Type B pancreatic cell (in vitro differentiated cells): ENCODE data around the gene ZBTB11. TPM values are rescaled to one million over a fixed set of nuclear protein-coding genes. Genes with fewer than 3 reads are reported as not detected.

Experiments
- DNase-seq: peaks from one replicate; pipeline ENCODE4 v3.0.0; 2021; ENCODE audit warnings: mixed read lengths; ENCODE audit not compliant: unreplicated experiment; ENCODE audit errors: extremely low spot score
- H3K27ac Mint-ChIP-seq: 2 replicates; pipeline ENCODE4 v1.8.0; 2021; ENCODE audit warnings: mild to moderate bottlenecking, mixed read lengths
- H3K27me3 Mint-ChIP-seq: 2 replicates; pipeline ENCODE4 v1.8.0; 2021; ENCODE audit warnings: mixed read lengths
- H3K36me3 Mint-ChIP-seq: 2 replicates; pipeline ENCODE4 v1.8.0; 2021; ENCODE audit warnings: mixed read lengths
- H3K4me1 Mint-ChIP-seq: one replicate; pipeline ENCODE4 v1.8.0; 2021; ENCODE audit warnings: mixed read lengths; ENCODE audit not compliant: unreplicated experiment
- H3K4me3 Mint-ChIP-seq: 2 replicates; pipeline ENCODE4 v1.8.0; 2021; ENCODE audit warnings: mild to moderate bottlenecking, mixed read lengths
- H3K9me3 Mint-ChIP-seq: 2 replicates; pipeline ENCODE4 v1.8.0; 2021; ENCODE audit warnings: mixed read lengths
- CTCF ChIP-seq: fragments of 200-600 bp; sonication (generic); conservative IDR thresholded peaks from 2 replicates; pipeline ENCODE4 v1.5.0; 2021; ENCODE audit warnings: antibody characterized with exemption, mild to moderate bottlenecking
- total RNA-seq: library from RNA; stranded (reverse); gene quantifications from 2 replicates; pipeline ENCODE4 v1.2.1, GENCODE V29; 2021; ENCODE audit warnings: low replicate concordance

Gene ZBTB11
- total RNA-seq, 1 donor from 2014 or later, result 18.4 TPM

GRCh38 chr3:101690972-101691371, 14.0 kb upstream of the ZBTB11 start:
- Mint-ChIP-seq H3K27ac (no peak overlapping the region), H3K4me3 (no peak overlapping the region), H3K4me1 (peaks cover 10% of the 10 kb centered on the region), H3K36me3 (peaks cover 7% of the 10 kb centered on the region), H3K9me3 (no peaks in the 10 kb centered on the region), H3K27me3 (no peaks in the 10 kb centered on the region)
- no peak for TF ChIP-seq CTCF
- DNase-seq, result no peak

GRCh38 chr3:101689286-101689685, 12.4 kb upstream of the ZBTB11 start:
- peak overlapping the region; percentile 4 for H3K27ac Mint-ChIP-seq
- no peaks in the 10 kb centered on the region for H3K9me3 Mint-ChIP-seq
- no peaks in the 10 kb centered on the region for H3K27me3 Mint-ChIP-seq
- H3K36me3 Mint-ChIP-seq, result peaks cover 18% of the 10 kb centered on the region
- no peak for TF ChIP-seq CTCF
- H3K4me1 Mint-ChIP-seq, result peaks cover 14% of the 10 kb centered on the region
- H3K4me3 Mint-ChIP-seq, result peak overlapping the region; percentile 26
- no peak for DNase-seq

GRCh38 chr3:101687142-101687931, 10.4 kb upstream of the ZBTB11 start:
- TF ChIP-seq CTCF, result no peak
- Mint-ChIP-seq H3K4me3 (peak overlapping the region; percentile 99), H3K27ac (peak overlapping the region; percentile 99), H3K36me3 (peaks cover 22% of the 10 kb centered on the region), H3K27me3 (no peaks in the 10 kb centered on the region), H3K9me3 (no peaks in the 10 kb centered on the region), H3K4me1 (peaks cover 14% of the 10 kb centered on the region)
- no peak for DNase-seq

- H3K27ac Mint-ChIP-seq, result peak overlapping the region; percentile 99
- no peaks in the 10 kb centered on the region for H3K9me3 Mint-ChIP-seq
- H3K4me3 Mint-ChIP-seq, result peak overlapping the region; percentile 99
- H3K4me1 Mint-ChIP-seq, result peaks cover 14% of the 10 kb centered on the region
- no peak for DNase-seq
- no peaks in the 10 kb centered on the region for H3K27me3 Mint-ChIP-seq
- TF ChIP-seq CTCF, result no peak
- peaks cover 30% of the 10 kb centered on the region for H3K36me3 Mint-ChIP-seq
Observed at GRCh38 chr3:101685870-101686307, 9.0 kb upstream of the ZBTB11 start.

GRCh38 chr3:101685050-101685400, 8.1 kb upstream of the ZBTB11 start:
- H3K36me3 Mint-ChIP-seq, result peaks cover 35% of the 10 kb centered on the region
- H3K9me3 Mint-ChIP-seq, result no peaks in the 10 kb centered on the region
- no peak for DNase-seq
- H3K27me3 Mint-ChIP-seq, result no peaks in the 10 kb centered on the region
- H3K27ac Mint-ChIP-seq, result peak overlapping the region; percentile 99
- TF ChIP-seq CTCF, result no peak
- H3K4me3 Mint-ChIP-seq, result peak overlapping the region; percentile 99
- H3K4me1 Mint-ChIP-seq, result peaks cover 14% of the 10 kb centered on the region
